K562 (cell line): ENCODE results near the gene KIAA0513. TPM values are rescaled to one million over a fixed set of nuclear protein-coding genes. Genes with fewer than 3 reads are reported as not detected.

ENCODE experiments used
- BRD4 ChIP-seq: fragments of 200-600 bp; sonication (generic); IDR thresholded peaks from 2 replicates; pipeline ENCODE4 v1.6.1; 2017; ENCODE audit warnings: inconsistent platforms
- DIDO1 ChIP-seq: fragments of 450-650 bp; IDR thresholded peaks from 2 replicates; pipeline ENCODE4 v1.6.1; 2016; ENCODE audit warnings: low read depth, missing biosample characterization, missing genetic modification characterization
- E2F4 ChIP-seq: sonication (generic); formaldehyde crosslinking; IDR thresholded peaks from 2 replicates; pipeline ENCODE4 v1.8.0; 2022; ENCODE audit warnings: mild to moderate bottlenecking, low read depth, missing genetic modification reagents
- HBP1 ChIP-seq: fragments of 450-650 bp; formaldehyde crosslinking; IDR thresholded peaks from 2 replicates; pipeline ENCODE4 v1.4.0; 2022; ENCODE audit warnings: missing genetic modification characterization
- ZNF184 ChIP-seq: sonication (generic); formaldehyde crosslinking; IDR thresholded peaks from 2 replicates; pipeline ENCODE4 v1.5.0; 2020; ENCODE audit warnings: missing genetic modification reagents
- ZNF507 ChIP-seq: conservative IDR thresholded peaks from 2 replicates; pipeline ENCODE4 v1.6.1; 2017; ENCODE audit warnings: missing genetic modification characterization, missing compliant biosample characterization
- ZNF592 ChIP-seq: fragments of 450-650 bp; IDR thresholded peaks from 2 replicates; pipeline ENCODE4 v1.6.1; 2017; ENCODE audit warnings: antibody characterized with exemption, mild to moderate bottlenecking
- ZNF717 ChIP-seq: fragments of 250-450 bp; sonication (Bioruptor Pico); IDR thresholded peaks from 2 replicates; pipeline ENCODE4 v1.5.0; 2021
- polyA plus RNA-seq, 8 experiments: library from polyadenylated mRNA; depleted of rRNA in 4 of 8; stranded (reverse) in 5 of 8; unstranded in 3 of 8; fragments of >200 nt; fragmentation: Nextera tagmentation in 2 of 8; fragmentation: Illumina TruSeq in 1 of 8; extraction: Ambion mirVana in 2 of 8; extraction: Trizol in 1 of 8; gene quantifications; 2 replicates each; pipeline versions ENCODE4 v1.2.1 to v1.2.3, GENCODE V29; 2011 to 2014; ENCODE audit warnings: inconsistent platforms in 1 of 8, missing spikeins in 1 of 8
- total RNA-seq, 7 experiments: library from RNA; depleted of rRNA in 6 of 7; stranded (reverse); fragments of >200 nt in 6 of 7; fragmentation: Illumina TruSeq in 2 of 7; extraction: Trizol in 2 of 7; gene quantifications; 2 replicates each; pipeline versions ENCODE4 v1.2.1 to v1.2.3, GENCODE V29; 2011 to 2021; ENCODE audit warnings: low replicate concordance in 1 of 7

Gene KIAA0513
- total and polyA plus RNA-seq, 9 of the 15 experiments (the other 6 are each of a cell fraction or from before 2014, with no cell fraction given), result 0.18 to 13.7 (median 10.2) TPM

GRCh38 chr16:85142771-85143211 is 115.2 kb downstream of the KIAA0513 start (continued):
- no peak for TF ChIP-seq ZNF592
- no peak for TF ChIP-seq ZNF507
- no peak for TF ChIP-seq ZNF184 (CRISPR knock-in tag)
- no peak for TF ChIP-seq BRD4
- no peak for TF ChIP-seq DIDO1 (tag)
- TF ChIP-seq E2F4 (CRISPR knock-in tag), result no peak
- TF ChIP-seq HBP1 (CRISPR knock-in tag), result no peak
- TF ChIP-seq ZNF717 (CRISPR knock-in tag), result no peak
- TF ChIP-seq, all 486 proteins: peak for 0

Other genes with a start within 250 kb of the KIAA0513 start
- 0.12 TPM in 1 of 2 replicates, not detected in the other for gene CRISPLD2, start 207.8 kb upstream of the KIAA0513 start, total RNA-seq (2014; rRNA removed)
- 0.04 and 0.10 TPM in 2 replicates for gene CRISPLD2, start 207.8 kb upstream of the KIAA0513 start, total RNA-seq (2014; rRNA removed; fragmentation: Illumina TruSeq; extraction: Trizol)
- not detected in 2 replicates for gene CRISPLD2, start 207.8 kb upstream of the KIAA0513 start, total RNA-seq (2015; rRNA removed; fragmentation: Illumina TruSeq; extraction: Trizol)
- gene CRISPLD2, start 207.8 kb upstream of the KIAA0513 start, total RNA-seq (2021), result 0.22 and 0.24 TPM in 2 replicates
- 0.05 TPM in 1 of 2 replicates, not detected in the other for gene CRISPLD2, start 207.8 kb upstream of the KIAA0513 start, polyA plus RNA-seq (2011; rRNA removed)
- gene CRISPLD2, start 207.8 kb upstream of the KIAA0513 start, polyA plus RNA-seq (2014; fragmentation: Illumina TruSeq; extraction: Trizol), result 0.03 and 0.06 TPM in 2 replicates
- under 1 TPM in 1 of 2 experiments, not detected in 1; 0.03 TPM for gene CRISPLD2, start 207.8 kb upstream of the KIAA0513 start, polyA plus RNA-seq (2014; fragmentation: Nextera tagmentation; extraction: Ambion mirVana)
- gene CRISPLD2, start 207.8 kb upstream of the KIAA0513 start, polyA plus RNA-seq (2014; rRNA removed), result 0.08 TPM in 1 of 2 replicates, not detected in the other
- 37.4 and 42.5 TPM in 2 replicates for gene ZDHHC7, start 16.3 kb upstream of the KIAA0513 start, total RNA-seq (2014; rRNA removed)
- gene ZDHHC7, start 16.3 kb upstream of the KIAA0513 start, total RNA-seq (2014; rRNA removed; fragmentation: Illumina TruSeq; extraction: Trizol), result 37.2 and 38.1 TPM in 2 replicates
- 44.5 and 44.6 TPM in 2 replicates for gene ZDHHC7, start 16.3 kb upstream of the KIAA0513 start, total RNA-seq (2015; rRNA removed; fragmentation: Illumina TruSeq; extraction: Trizol)
- 45.7 and 47.0 TPM in 2 replicates for gene ZDHHC7, start 16.3 kb upstream of the KIAA0513 start, total RNA-seq (2021)
- gene ZDHHC7, start 16.3 kb upstream of the KIAA0513 start, polyA plus RNA-seq (2011; rRNA removed), result 36.5 and 42.5 TPM in 2 replicates
- gene ZDHHC7, start 16.3 kb upstream of the KIAA0513 start, polyA plus RNA-seq (2014; fragmentation: Illumina TruSeq; extraction: Trizol), result 48.2 and 49.7 TPM in 2 replicates
- 1 to 10 TPM; 1.7 to 1.8 TPM for gene ZDHHC7, start 16.3 kb upstream of the KIAA0513 start, polyA plus RNA-seq (2014; fragmentation: Nextera tagmentation; extraction: Ambion mirVana)
- gene ZDHHC7, start 16.3 kb upstream of the KIAA0513 start, polyA plus RNA-seq (2014; rRNA removed), result 31.3 and 39.8 TPM in 2 replicates
- not detected in 2 replicates for gene CIBAR2, start 84.7 kb downstream of the KIAA0513 start, total RNA-seq (2014; rRNA removed)
- gene CIBAR2, start 84.7 kb downstream of the KIAA0513 start, total RNA-seq (2014; rRNA removed; fragmentation: Illumina TruSeq; extraction: Trizol), result not detected in 2 replicates
- gene CIBAR2, start 84.7 kb downstream of the KIAA0513 start, total RNA-seq (2015; rRNA removed; fragmentation: Illumina TruSeq; extraction: Trizol), result not detected in 2 replicates
- gene CIBAR2, start 84.7 kb downstream of the KIAA0513 start, total RNA-seq (2021), result not detected in 2 replicates
- not detected in 2 replicates for gene CIBAR2, start 84.7 kb downstream of the KIAA0513 start, polyA plus RNA-seq (2011; rRNA removed)
- gene CIBAR2, start 84.7 kb downstream of the KIAA0513 start, polyA plus RNA-seq (2014; fragmentation: Illumina TruSeq; extraction: Trizol), result not detected in 2 replicates
- gene CIBAR2, start 84.7 kb downstream of the KIAA0513 start, polyA plus RNA-seq (2014; fragmentation: Nextera tagmentation; extraction: Ambion mirVana), result not detected
- gene CIBAR2, start 84.7 kb downstream of the KIAA0513 start, polyA plus RNA-seq (2014; rRNA removed), result not detected in 2 replicates